ENCODE results near the gene OLA1. TPM values are rescaled to one million over a fixed set of nuclear protein-coding genes. Genes with fewer than 3 reads are reported as not detected.

OLA1 gene
- total and polyA plus RNA-seq, 2 of the 13 experiments (the other 11 are each of a cell fraction or from before 2014, with no cell fraction given) = 153 to 241 TPM

GRCh38 chr2:174088706-174089460 lies 159.4 kb downstream of the OLA1 start:
- no peak overlapping the region for H3K27ac ChIP-seq (ENCODE audit: extremely low read length, insufficient read depth, low read length)
- H3K4me3 ChIP-seq (replicated peaks in 1 of 3; ENCODE audit: insufficient read depth in 1 of 3, low read depth in 2 of 3, low read length in 3 of 3) = no peak overlapping the region
- DNase-seq (ENCODE audit: low spot score) (no peak), FAIRE-seq (no peak), ATAC-seq (no peak)
- ChIA-PET POLR2A (no interaction called here), CTCF (ENCODE audit: low intra/inter-chr PET ratio, low total read pairs) (no interaction called here)
- H3K79me2 ChIP-seq (ENCODE audit: insufficient read depth, low read length) = no peaks in the 10 kb centered on the region
- intact Hi-C loops (cut with micrococcal nuclease; ENCODE audit: unreplicated experiment) = no loop called here
- H3K27me3 ChIP-seq (ENCODE audit: control insufficient read depth in 1 of 2, insufficient read depth in 2 of 2, low read length in 2 of 2) = no peaks in the 10 kb centered on the region
- H2AFZ ChIP-seq (ENCODE audit: low read length) = no peak overlapping the region
- no peaks in the 10 kb centered on the region for H4K20me1 ChIP-seq (ENCODE audit: insufficient read depth, low read length)
- no peak for TF ChIP-seq CAMTA2 (CRISPR knock-in tag; IDR thresholded peaks at IDR 0.05; ENCODE audit: borderline replicate concordance)
- no peak for TF ChIP-seq DMTF1 (CRISPR knock-in tag; IDR thresholded peaks at IDR 0.05)
- no peak for TF ChIP-seq HNF1A (IDR thresholded peaks at IDR 0.05; ENCODE audit: low read depth)
- no peak for TF ChIP-seq HNF1A (CRISPR knock-in tag; IDR thresholded peaks at IDR 0.05; ENCODE audit: borderline replicate concordance)
- TF ChIP-seq ZNF557 (CRISPR knock-in tag; IDR thresholded peaks at IDR 0.05) = no peak
- TF ChIP-seq ZNF770 (CRISPR knock-in tag; IDR thresholded peaks at IDR 0.05) = peak; percentile 69
- TF ChIP-seq MTA1 (CRISPR knock-in tag; IDR thresholded peaks at IDR 0.05; ENCODE audit: borderline replicate concordance) = no peak
- no peak for TF ChIP-seq ZNF33B (CRISPR knock-in tag; IDR thresholded peaks at IDR 0.05)
- no peak for TF ChIP-seq ZFP36 (IDR thresholded peaks at IDR 0.05; ENCODE audit: borderline replicate concordance, low read depth, low read length, partially characterized antibody)
- no peak for TF ChIP-seq EEA1 (CRISPR knock-in tag; IDR thresholded peaks at IDR 0.05; ENCODE audit: borderline replicate concordance)
- in situ Hi-C loops (cut with HindIII; ENCODE audit: extremely low pct_ligation_motif_present, low pct_unique_long_range_greater_than_20kb) = no loop called here
- H3K4me2 ChIP-seq (ENCODE audit: low read depth, low read length) = no peak overlapping the region
- 95% methylated on average over 5 of the region's 5 CpGs for WGBS (ENCODE audit: low lambda C conversion rate)
- H3K4me1 ChIP-seq (ENCODE audit: insufficient read depth, low read length) = no peaks in the 10 kb centered on the region
- no peaks in the 10 kb centered on the region for H3K9me3 ChIP-seq (ENCODE audit: low read length)
- no peak overlapping the region for H3K9ac ChIP-seq (ENCODE audit: insufficient read depth, low read depth, low read length)
- BruUV-seq (replicated peaks) = no TSS peak
- H3K36me3 ChIP-seq (replicated peaks in 1 of 2; ENCODE audit: control insufficient read depth in 1 of 2, insufficient read depth in 2 of 2, low read length in 2 of 2) = no peaks in the 10 kb centered on the region; a peak in 2 of 5 replicates

All from HepG2 (cell line).